HUDEP-2 (cell line): ENCODE results near the gene ZNF829.

Experiments
- DNase-seq, 76 experiments: peaks; one replicate each; lab custom pipeline; 2025; ENCODE audit not compliant: unreplicated experiment in 76 of 76; lab: John Stamatoyannopoulos, UW

ZNF829 gene

DNA sequence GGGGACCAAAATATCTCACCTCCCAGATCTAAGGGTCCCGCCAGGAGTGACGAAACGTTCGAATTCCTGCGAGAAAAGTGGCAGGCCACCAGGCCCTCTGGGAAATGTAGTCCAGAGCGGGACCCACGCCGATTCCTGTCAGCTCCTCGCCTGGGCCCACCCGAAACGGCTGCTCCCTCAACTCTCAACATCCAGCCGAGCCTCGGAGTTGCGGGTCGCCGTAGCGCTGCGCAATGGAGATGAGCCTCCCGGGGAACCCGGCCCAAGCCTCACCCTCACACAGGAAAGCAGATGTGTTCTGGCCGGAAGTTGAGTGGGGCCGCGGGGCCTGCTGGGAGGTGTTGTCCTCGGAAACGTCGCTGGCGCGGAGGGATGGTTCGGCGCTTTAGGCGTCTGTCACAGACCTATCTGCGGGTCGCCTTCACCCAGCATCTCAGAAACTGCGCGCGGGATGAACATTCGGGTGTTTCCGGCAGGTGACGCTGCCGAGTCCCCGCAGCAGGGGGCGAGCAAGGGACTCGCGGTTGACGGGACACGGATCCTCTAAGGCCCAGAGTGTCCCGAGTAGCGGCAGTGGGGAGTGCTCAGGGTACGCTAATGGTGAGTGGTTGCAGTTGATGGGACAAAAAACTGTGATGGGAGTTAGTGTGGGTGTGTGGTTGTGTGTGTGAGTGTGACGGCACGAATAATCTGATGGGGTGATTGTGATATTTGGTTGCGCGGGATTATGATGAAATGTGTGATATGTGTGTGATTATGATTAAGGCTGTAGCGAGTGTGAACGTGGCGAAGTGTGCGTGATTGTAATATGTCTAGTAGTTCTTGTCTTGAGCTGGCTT, at the start of gene ZNF829, which contains the start of gene ZNF568:
TSS of gene ZNF829 (minus strand) at position 300 of the 839 bp plus-strand sequence. CDS start 1,124 bp downstream, outside the sequence.
TSS of gene ZNF568 (plus strand) at position 341 of the 839 bp plus-strand sequence. CDS start 6,439 bp downstream, outside the sequence.
- peak in 66 of 76 experiments; percentile 18 to 97 (median 84) for DNase-seq

DNA sequence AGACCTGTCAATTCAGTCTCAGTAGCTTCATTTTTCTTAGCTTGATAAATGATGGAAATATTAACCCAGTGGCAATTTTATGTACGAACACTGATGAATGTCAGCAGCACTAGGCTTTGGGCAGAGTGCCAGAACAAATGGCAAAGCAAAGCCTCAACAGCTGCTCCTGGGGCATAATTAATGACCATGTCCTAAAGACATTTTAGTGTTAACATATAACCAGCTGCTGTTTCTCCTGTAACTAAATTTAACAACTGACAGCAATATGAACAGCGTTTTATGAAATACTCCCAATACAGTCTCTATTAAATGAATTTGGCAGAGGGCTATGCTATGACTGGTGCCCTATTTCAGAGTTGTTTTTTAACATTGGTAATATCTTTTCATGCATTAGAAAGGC, 47.2 kb upstream of the ZNF829 start:
- no peak for DNase-seq

DNA sequence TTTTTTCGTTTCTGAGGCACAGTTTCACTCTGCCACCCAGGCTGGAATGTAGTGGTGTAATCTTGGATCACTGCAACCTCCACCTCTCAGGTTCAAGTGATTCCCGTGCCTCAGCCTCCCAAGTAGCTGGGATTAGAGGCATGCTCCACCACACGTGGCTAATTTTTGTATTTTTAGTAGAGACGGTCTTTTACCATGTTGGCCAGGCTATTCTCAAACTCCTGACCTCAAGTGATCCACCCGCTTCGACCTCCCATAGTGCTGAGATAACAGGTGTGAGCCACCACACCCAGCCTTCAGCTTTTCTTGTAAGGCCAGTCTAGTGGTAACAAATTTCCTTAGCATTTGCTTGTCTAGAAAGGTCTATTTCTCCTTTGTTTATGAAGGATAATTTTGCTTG, 46.3 kb upstream of the ZNF829 start:
- no peak for DNase-seq

DNA sequence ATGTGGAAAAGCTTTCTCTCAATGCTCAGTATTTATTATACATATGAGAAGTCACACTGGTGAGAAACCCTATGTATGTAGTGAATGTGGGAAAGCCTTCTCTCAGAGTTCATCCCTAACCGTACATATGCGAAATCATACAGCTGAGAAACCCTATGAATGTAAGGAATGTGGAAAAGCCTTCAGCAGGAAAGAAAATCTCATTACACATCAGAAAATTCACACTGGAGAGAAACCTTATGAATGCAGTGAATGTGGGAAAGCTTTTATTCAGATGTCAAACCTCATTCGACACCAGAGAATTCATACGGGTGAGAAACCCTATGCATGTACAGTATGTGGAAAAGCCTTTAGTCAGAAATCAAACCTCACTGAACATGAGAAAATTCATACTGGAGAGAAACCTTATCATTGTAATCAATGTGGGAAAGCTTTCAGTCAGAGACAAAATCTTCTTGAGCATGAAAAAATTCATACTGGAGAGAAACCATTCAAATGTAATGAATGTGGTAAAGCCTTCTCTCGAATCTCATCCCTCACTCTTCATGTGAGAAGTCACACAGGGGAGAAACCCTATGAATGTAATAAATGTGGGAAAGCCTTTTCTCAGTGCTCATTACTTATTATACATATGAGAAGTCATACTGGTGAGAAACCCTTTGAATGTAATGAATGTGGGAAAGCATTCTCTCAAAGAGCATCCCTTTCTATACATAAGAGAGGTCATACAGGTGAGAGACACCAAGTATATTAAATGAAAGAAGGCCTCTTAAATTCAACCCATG, 34.4 kb upstream of the ZNF829 start:
- no peak for DNase-seq

DNA sequence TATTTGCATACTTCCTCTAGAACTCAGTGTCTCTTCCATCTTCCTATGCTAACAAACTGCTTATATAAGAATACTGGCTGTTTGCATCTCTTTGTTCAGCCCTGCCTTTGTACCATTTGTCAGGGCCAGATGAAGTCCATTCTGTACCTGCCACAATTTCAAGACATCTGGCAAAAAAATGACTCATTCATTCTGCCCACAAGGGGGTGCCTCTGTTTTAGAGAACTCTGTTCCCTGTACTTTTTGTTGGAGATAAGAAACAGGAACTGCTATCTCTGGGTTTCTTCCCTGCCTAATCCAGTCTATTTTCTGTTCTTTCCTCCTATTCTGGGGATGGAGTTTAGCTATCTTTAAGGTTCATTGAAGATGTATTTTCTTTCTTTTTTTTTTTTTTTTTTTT, 23.1 kb upstream of the ZNF829 start:
- peak in 2 of 76 experiments; percentile 3 to 6 for DNase-seq

DNA sequence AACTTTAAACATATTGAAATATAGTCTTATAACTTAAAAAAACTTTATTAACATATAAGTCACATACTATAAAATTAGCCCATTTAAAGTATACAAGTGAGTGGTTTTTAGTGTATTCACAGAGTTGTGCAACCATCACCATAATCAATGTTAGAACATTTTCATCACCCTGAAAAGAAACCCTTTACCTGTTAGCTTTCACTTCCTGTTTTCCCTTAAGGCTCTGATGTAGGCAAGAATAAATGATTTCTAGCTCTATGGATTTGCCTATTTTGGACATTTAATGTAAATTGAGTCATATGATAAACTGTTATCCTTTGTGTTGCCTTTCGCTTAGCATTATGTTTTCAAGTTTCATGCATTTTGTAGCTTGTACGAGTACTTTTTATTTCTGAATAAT, 15.6 kb upstream of the ZNF829 start:
- no peak for DNase-seq

DNA sequence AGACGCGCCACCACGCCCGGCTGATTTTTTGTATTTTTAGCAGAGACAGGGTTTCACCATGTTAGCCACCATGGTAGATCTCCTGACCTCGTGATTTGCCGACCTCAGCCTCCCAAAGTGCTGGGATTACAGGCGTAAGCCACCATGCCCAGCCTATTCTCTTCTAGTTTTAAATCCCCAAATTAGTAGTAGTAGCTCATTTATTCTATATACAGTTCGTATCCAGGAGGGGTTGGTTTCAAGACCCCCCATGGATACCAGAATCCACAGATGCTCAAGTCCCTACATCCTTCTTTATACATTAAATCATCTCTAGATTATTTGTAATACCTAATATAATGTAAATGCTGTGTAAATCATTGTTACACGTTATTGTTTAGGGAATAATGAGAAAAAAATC, 2.0 kb upstream of the ZNF829 start:
- DNase-seq: no peak

DNA sequence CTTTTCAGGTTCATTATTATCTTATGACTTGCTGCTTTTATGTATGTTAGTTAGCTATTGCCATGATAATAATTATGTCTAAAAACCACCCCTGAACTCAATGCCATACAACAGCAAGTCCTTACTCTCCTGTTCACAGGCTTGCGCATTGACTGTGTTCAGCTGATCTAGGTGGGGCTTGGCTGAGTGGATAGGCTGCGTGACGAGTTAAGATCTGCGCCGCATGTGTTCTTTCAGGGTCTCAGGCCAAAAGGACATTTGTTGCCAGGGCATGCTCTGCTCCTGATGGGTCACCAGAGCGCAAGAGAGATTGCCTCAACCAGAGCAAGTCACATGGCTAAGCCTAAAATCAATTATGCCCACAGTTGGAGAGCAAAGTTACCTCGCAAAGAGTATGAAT, 900 bp upstream of the ZNF829 start:
- peak in 4 of 76 experiments; percentile 4 to 33 (median 9) for DNase-seq

DNA sequence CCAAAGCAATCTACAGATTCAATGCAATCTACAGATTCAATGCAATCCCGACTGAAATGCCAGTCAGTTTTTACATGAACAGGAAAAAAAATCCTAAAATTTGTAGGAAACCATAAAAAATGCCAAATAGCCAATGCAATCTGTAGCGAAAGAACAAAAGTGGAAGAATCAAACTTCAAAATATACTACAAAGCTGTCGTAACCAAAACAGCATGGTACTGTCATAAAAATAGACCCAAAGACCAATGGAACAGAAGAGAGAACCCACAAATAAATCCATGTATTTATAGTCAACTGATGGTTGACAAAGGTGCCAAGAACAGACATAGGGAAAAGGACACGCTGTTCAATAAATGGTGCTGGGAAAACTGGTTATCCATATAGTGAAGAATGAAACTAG, 17.7 kb downstream of the ZNF829 start:
- no peak for DNase-seq

DNA sequence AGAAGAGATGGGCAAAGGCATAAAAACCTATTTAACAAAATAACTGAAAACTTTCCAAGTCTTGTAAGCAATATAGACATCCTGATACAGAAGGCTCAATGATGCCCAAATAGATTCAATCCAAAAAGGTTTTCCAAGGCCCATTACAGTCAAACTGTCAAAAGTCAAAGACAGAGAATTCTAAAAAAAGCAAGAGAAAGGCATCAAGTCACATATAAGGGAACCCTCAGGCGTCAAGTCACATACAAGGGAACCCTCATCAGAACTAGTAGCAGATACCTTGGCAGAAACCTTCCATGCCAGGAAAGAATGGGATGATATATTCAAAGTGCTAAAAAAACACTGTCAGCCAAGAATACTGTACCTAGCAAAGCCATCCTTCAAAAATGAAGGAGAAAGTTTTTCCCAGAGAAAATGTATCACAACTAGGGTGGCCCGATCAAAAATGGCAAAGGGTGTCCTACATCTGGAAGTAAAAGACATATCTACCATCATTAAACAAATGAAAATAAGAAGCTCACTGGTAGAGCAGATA, 21.2 kb downstream of the ZNF829 start:
- no peak for DNase-seq

DNA sequence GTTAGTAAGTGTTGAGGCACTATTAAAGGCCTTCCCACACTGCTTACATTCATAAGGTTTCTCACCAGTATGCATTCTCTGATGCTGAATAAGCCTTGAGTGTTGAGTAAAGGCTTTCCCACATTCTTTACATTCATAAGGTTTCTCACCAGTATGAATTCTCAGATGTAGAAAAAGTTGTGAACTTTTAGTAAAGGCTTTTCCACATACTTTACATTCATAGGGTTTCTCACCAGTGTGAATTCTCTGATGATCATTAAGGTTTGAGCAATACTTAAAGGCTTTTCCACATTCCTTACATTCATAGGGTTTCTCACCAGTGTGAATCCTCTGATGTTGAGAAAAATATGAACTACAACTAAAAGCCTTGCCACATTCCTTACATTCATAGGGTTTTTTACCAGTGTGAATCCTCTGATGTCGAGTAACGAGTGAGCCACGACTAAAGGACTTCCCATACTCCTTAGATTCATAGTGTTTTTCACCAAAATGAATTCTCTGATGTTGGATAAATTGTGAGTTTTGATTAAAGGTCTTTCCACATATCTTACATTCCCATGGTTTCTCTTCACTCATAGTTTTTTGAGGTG, 24.2 kb downstream of the ZNF829 start:
- DNase-seq: no peak

DNA sequence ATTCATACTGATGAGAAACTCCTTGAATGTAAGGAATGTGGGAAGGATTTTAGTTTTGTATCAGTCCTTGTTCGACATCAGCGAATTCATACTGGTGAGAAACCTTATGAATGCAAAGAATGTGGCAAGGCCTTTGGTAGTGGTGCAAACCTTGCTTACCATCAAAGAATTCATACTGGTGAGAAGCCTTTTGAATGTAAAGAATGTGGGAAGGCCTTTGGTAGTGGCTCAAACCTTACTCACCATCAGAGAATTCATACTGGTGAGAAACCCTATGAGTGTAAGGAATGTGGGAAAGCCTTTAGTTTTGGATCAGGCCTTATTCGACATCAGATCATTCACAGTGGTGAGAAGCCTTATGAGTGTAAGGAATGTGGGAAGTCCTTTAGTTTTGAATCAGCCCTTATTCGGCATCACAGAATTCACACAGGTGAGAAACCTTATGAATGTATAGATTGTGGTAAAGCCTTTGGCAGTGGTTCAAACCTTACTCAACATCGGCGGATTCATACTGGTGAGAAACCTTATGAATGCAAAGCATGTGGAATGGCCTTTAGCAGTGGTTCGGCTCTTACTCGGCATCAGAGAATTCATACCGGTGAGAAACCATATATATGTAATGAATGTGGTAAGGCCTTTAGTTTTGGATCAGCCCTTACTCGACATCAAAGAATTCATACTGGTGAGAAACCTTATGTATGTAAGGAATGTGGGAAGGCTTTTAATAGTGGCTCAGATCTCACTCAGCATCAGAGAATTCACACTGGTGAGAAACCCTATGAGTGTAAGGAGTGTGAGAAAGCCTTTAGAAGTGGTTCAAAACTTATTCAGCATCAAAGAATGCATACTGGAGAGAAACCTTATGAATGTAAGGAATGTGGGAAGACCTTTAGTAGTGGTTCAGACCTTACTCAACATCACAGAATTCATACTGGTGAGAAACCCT, 38.8 kb downstream of the ZNF829 start:
- DNase-seq: no peak

DNA sequence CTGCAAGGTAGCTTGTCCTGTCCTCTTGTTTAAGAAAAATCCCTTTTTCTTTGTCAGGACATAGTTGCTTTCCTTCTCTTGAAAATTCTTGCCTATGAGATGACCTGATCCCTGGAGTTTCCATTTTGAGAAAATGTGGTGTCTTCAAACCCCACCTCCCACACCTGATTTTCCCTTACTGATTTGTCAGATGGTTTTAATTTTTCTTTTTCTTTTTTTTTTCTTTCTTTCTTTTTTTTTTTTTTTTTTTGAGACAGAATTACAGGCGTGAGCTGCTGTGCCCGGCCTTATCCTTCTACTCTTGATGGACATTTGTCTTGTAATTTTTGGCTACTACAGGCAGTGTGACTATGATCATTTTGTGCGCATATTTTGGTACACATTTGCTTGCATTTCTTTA, 64.2 kb downstream of the ZNF829 start:
- DNase-seq: no peak

DNA sequence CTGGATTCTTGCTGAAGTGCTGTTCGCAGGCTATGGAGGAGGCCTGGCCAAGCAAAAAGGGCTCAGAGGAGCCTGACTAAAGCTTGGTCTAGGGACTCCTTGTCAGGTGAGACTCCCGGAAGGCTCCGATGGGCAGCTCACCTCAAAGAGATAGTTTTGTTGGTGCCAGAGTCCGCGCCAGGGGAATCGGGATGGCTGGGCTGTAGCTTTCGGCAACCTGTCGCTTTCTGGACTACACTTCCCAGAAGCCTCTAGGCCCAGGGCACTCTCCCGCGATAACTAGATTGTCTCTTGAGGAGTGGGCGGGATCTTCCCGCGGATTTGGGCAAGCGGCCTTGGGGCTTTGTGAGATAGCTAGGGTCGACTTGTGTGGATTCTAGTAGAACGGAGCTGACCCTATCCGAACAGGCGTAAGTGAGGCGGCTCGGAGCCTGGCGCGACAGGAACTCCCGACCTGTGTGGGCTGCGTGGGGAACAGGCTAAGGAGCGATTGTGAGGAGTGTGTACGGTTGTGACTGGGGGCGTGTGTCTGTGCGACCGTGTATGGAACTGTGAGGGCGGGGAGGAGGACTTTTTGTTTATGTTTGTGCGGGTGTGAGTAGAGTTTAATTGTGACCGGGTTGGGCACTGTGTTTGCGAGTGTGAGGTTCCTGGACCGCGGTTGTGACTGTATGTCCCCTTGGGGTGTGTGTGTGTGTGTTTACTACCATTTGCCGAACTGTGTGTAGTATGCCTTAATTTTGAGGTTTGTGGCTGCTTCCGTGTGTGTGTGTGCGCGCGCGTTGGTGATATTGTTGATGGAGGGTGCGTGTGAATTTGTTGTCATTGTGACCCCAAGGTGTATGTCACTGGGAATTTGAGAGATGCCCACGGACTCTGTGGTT, 65.3 kb downstream of the ZNF829 start, which contains the start of gene ZNF345:
TSS of gene ZNF345 (plus strand) at position 318 of the 884 bp plus-strand sequence. CDS start 25,955 bp downstream, outside the sequence.
- peak in 75 of 76 experiments; percentile 21 to 95 (median 84) for DNase-seq

DNA sequence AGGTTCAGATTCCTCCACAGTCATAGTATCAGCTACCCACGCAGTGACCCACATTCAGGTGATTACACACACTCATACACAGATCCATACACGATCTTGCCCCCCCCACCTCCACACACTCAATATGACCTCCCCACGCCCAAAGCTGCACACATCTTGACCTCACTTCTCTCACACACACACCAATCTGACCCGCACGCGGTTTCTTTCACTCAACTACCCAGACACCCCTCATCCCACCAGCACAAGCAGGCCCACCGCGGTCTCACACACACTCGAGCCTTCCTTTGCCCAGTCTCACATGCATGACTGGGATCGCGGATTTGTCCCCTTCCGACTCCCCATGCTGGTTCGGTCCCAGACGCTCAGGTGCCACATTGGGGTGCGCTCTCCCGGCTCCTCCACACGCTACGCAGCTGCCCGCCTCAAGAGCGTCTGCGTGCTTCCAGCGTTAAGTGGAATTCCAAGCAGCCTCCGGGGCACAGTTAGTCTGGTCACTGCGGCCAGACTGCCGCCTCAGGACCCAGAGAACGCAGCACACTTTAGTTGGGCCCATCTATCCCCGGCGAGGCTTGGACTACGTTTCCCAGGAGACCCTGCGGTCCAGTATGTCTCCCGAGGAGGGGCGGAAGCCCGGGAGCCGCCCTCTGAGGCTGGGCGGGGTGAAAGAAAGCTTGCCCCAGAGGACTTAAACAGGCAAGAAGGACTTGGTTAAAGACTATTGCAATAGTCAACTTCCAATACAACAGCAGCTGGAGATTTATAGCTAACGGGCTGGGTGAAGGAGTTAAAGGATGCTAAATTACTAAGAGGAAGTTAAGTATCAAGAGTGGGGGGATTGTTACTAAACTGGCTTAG, 66.2 kb downstream of the ZNF829 start:
- DNase-seq: peak in 75 of 76 experiments; percentile 28 to 94 (median 83)

DNA sequence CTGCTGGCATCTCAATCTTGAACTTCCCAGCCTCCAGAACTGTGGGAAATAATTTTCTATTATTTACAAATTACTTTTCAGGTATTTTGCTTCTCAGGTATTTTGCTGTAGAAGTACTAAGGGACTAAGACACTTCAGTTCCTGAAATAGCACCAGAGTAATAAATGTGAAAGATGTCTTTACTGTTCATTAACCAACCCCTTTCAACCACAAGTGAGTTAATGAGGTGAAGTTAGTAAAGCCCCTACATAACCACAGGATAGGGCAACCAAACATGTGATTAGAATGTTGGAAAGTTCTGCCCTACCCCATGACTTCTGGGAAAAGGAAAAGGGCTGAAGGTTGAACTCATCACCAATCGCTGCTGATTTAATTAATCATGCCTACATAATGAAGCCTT, 68.1 kb downstream of the ZNF829 start:
- no peak for DNase-seq

DNA sequence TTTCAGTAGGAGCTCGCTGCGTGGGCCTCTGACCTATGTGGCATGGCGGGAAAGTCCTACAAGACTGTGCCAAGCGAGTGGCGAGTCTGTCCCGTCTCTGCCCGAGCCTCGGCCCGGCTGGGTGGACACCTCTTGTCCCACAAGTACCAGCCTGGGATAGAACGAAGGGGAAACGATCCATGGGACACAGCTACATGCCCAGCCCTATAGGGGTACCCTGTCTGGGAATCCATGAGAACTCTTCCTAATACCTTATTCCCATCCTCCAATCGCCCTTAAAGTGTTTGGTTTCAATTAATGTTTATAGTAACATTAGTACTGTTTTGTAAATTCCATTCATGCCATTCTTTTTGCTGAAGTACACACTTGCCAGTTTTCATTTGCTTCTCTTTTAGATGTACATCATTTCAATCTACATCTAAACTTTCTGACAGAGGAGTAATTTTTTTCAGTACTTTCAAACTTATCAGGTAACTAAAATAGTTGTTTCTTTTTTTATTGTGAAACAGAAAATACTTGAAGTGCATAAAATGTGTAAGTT, 77.2 kb downstream of the ZNF829 start:
- peak in 2 of 76 experiments; percentile 39 to 87 for DNase-seq
